ENCODE measurements around the gene ZNF684.
A peak's percentile ranks its signal among the peaks of the same experiment; 100 is the strongest.

Gene ZNF684

DNA sequence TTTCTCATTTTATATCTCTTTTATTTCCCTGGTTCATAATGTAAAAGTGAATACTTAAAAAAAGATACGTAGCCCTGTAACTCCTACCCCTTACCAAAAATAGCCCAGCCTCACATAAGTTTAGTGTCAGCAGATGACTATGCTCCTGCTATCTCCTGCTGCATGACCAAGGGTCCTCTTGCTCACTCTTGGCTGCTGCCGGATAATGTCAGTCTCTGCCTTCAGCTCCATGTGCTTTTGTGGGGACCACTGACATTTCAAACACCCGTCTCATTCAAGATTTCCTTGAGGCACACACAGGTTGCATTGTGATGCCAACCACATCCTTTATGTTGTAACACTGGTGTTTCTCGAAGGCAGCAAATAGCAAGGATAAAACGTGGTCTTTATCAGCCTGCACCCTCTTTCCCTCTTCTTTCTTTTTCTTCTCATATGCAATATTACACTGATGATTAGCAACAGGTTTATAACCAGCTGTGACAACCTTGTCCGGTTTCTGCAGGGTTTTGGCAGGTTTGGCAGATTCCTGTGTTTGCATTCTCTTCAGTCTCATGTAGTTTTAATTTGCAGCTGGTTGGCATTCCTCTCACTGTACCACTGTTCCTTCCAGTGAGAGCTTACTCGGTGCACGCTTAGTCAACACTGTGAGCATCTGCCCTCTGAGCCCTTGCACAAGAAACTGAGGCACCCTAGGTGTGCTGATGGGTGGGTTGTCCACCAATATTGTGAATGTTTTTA is 62.2 kb downstream of the ZNF684 start:
- DNase-seq (ENCODE audit: low read depth): peak; percentile 25
- no peak overlapping the region for H3K4me3 ChIP-seq (ENCODE audit: low read depth, low read length)
- TF ChIP-seq, protein P1, sequence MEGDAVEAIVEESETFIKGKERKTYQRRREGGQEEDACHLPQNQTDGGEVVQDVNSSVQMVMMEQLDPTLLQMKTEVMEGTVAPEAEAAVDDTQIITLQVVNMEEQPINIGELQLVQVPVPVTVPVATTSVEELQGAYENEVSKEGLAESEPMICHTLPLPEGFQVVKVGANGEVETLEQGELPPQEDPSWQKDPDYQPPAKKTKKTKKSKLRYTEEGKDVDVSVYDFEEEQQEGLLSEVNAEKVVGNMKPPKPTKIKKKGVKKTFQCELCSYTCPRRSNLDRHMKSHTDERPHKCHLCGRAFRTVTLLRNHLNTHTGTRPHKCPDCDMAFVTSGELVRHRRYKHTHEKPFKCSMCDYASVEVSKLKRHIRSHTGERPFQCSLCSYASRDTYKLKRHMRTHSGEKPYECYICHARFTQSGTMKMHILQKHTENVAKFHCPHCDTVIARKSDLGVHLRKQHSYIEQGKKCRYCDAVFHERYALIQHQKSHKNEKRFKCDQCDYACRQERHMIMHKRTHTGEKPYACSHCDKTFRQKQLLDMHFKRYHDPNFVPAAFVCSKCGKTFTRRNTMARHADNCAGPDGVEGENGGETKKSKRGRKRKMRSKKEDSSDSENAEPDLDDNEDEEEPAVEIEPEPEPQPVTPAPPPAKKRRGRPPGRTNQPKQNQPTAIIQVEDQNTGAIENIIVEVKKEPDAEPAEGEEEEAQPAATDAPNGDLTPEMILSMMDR (IDR thresholded peaks at IDR 0.05; ENCODE audit: control insufficient read depth, extremely low read depth, insufficient read depth): no peak

DNA sequence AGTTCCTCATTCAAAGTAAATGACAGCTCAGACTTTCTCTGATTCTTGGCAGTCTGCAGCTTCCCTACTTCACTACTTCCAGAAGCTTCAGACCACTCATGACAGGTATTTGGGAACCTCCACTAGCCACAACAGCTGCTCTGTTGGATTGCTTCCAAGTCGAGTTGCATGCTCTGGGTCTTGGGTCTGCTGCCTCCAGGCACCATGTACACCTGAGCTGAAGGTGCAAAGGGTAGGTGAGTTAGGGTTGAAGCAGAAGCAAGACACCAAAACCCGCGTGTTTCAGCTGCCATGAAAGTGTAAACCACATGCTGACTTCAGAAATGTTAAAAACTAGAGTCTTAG is 62.7 kb downstream of the ZNF684 start:
- no peak overlapping the region for H3K4me3 ChIP-seq (ENCODE audit: low read depth, low read length)
- DNase-seq (ENCODE audit: low read depth): no peak
- TF ChIP-seq, protein P1 (IDR thresholded peaks at IDR 0.05; ENCODE audit: control insufficient read depth, extremely low read depth, insufficient read depth): no peak

GRCh38 chr1:40595623-40596022 is 64.2 kb downstream of the ZNF684 start:
- TF ChIP-seq, protein P1 (IDR thresholded peaks at IDR 0.05; ENCODE audit: control insufficient read depth, extremely low read depth, insufficient read depth): no peak
- no peak overlapping the region for H3K4me3 ChIP-seq (ENCODE audit: low read depth, low read length)
- no peak for DNase-seq (ENCODE audit: low read depth)

Measured in LNCaP clone FGC (cell line).